ENCODE results near the gene OR13A1. TPM values are rescaled to one million over a fixed set of nuclear protein-coding genes. Genes with fewer than 3 reads are reported as not detected.
"Not testable (repeated sequence)": the region's sequence is repeated elsewhere in the genome, so short reads cannot be mapped to it uniquely, and the experiment has no call there.

The OR13A1 gene
- total RNA-seq, 1 experiment from 2014 or later, result not detected

DNA sequence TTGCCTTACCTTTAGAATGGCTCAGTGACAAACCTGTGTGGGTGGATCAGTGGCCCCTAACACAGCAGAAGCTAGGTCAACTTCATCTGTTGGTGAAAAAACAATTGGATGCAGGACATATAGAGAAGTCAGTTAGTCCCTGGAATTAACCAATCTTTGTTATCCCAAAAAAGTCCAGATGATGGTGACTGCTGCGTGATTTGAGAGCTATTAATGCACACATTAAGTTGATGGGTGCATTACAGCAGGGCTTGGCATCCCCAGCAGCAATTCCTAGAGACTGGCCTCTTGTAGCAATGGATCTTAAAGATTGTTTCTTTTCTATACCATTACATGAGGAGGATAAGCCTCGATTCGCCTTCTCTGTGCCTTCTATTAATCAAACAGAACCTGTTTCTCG is 33.3 kb downstream of the OR13A1 start:
- no peaks in the 10 kb centered on the region for H3K4me1 ChIP-seq (ENCODE audit: insufficient read depth, low read length, poor library complexity, severe bottlenecking)
- intact Hi-C loops (cut with micrococcal nuclease; ENCODE audit: unreplicated experiment), result no loop called here
- H3K36me3 ChIP-seq (ENCODE audit: insufficient read depth, low read length, poor library complexity, severe bottlenecking), result no peaks in the 10 kb centered on the region
- H3K4me3 ChIP-seq (ENCODE audit: low read depth, low read length, poor library complexity, severe bottlenecking), result no peak overlapping the region
- DNase-seq (ENCODE audit: low spot score), result no peak
- no peak overlapping the region for H3K27ac ChIP-seq (ENCODE audit: low read depth, low read length, poor library complexity, severe bottlenecking)
- CTCF ChIA-PET, result no interaction called here
- no peaks in the 10 kb centered on the region for H3K27me3 ChIP-seq (replicated peaks; ENCODE audit: insufficient read depth, low read depth, low read length, poor library complexity)
- POLR2A ChIA-PET (ENCODE audit: low non-redundant PET), result no interaction called here
- TF ChIP-seq EZH2 (IDR thresholded peaks at IDR 0.05; ENCODE audit: borderline replicate concordance, low read depth, low read length, poor library complexity, severe bottlenecking), result no peak
- no TSS peak for BruUV-seq (replicated peaks)
- no peaks in the 10 kb centered on the region for H3K9me3 ChIP-seq (ENCODE audit: low read depth, low read length, poor library complexity, severe bottlenecking)

GRCh38 chr10:45280113-45280760 is 35.2 kb downstream of the OR13A1 start:
- no peak overlapping the region for H3K4me3 ChIP-seq (ENCODE audit: low read depth, low read length, poor library complexity, severe bottlenecking)
- no peaks in the 10 kb centered on the region for H3K36me3 ChIP-seq (ENCODE audit: insufficient read depth, low read length, poor library complexity, severe bottlenecking)
- POLR2A ChIA-PET (ENCODE audit: low non-redundant PET), result no interaction called here
- CTCF ChIA-PET, result no interaction called here
- TF ChIP-seq CTCF (conservative IDR thresholded peaks at IDR 0.05; ENCODE audit: low read depth, low read length) (no peak), EZH2 (IDR thresholded peaks at IDR 0.05; ENCODE audit: borderline replicate concordance, low read depth, low read length, poor library complexity, severe bottlenecking) (no peak)
- H3K27ac ChIP-seq (ENCODE audit: low read depth, low read length, poor library complexity, severe bottlenecking), result no peak overlapping the region
- H3K4me1 ChIP-seq (ENCODE audit: insufficient read depth, low read length, poor library complexity, severe bottlenecking), result no peaks in the 10 kb centered on the region
- H3K27me3 ChIP-seq (replicated peaks; ENCODE audit: insufficient read depth, low read depth, low read length, poor library complexity), result no peaks in the 10 kb centered on the region
- no TSS peak for BruUV-seq (replicated peaks)
- no peaks in the 10 kb centered on the region for H3K9me3 ChIP-seq (ENCODE audit: low read depth, low read length, poor library complexity, severe bottlenecking)
- intact Hi-C loops (cut with micrococcal nuclease; ENCODE audit: unreplicated experiment), result no loop called here
- no peak for DNase-seq (ENCODE audit: low spot score)

- Histone ChIP-seq H3K36me3 (ENCODE audit: insufficient read depth, low read length, poor library complexity, severe bottlenecking) (no peaks in the 10 kb centered on the region), H3K27me3 (replicated peaks; ENCODE audit: insufficient read depth, low read depth, low read length, poor library complexity) (no peaks in the 10 kb centered on the region), H3K4me1 (ENCODE audit: insufficient read depth, low read length, poor library complexity, severe bottlenecking) (no peaks in the 10 kb centered on the region), H3K9me3 (ENCODE audit: low read depth, low read length, poor library complexity, severe bottlenecking) (no peaks in the 10 kb centered on the region), H3K4me3 (ENCODE audit: low read depth, low read length, poor library complexity, severe bottlenecking) (no peak overlapping the region), H3K27ac (ENCODE audit: low read depth, low read length, poor library complexity, severe bottlenecking) (no peak overlapping the region)
- ChIA-PET POLR2A (ENCODE audit: low non-redundant PET) (no interaction called here), CTCF (no interaction called here)
- intact Hi-C loops (cut with micrococcal nuclease; ENCODE audit: unreplicated experiment), result no loop called here
- DNase-seq (ENCODE audit: low spot score), result no peak
- TF ChIP-seq EZH2 (IDR thresholded peaks at IDR 0.05; ENCODE audit: borderline replicate concordance, low read depth, low read length, poor library complexity, severe bottlenecking) (no peak), CTCF (conservative IDR thresholded peaks at IDR 0.05; ENCODE audit: low read depth, low read length) (no peak)
- BruUV-seq (replicated peaks), result no TSS peak
Observed at GRCh38 chr10:45279682-45280081, 35.7 kb downstream of the OR13A1 start.

GRCh38 chr10:45278860-45279498 is 36.4 kb downstream of the OR13A1 start:
- Histone ChIP-seq H3K4me3 (ENCODE audit: low read depth, low read length, poor library complexity, severe bottlenecking) (no peak overlapping the region), H3K36me3 (ENCODE audit: insufficient read depth, low read length, poor library complexity, severe bottlenecking) (no peaks in the 10 kb centered on the region), H3K27ac (ENCODE audit: low read depth, low read length, poor library complexity, severe bottlenecking) (no peak overlapping the region), H3K9me3 (ENCODE audit: low read depth, low read length, poor library complexity, severe bottlenecking) (no peaks in the 10 kb centered on the region), H3K27me3 (replicated peaks; ENCODE audit: insufficient read depth, low read depth, low read length, poor library complexity) (no peaks in the 10 kb centered on the region), H3K4me1 (ENCODE audit: insufficient read depth, low read length, poor library complexity, severe bottlenecking) (no peaks in the 10 kb centered on the region)
- no peak for DNase-seq (ENCODE audit: low spot score)
- ChIA-PET POLR2A (ENCODE audit: low non-redundant PET) (no interaction called here), CTCF (no interaction called here)
- TF ChIP-seq EZH2 (IDR thresholded peaks at IDR 0.05; ENCODE audit: borderline replicate concordance, low read depth, low read length, poor library complexity, severe bottlenecking) (no peak), CTCF (conservative IDR thresholded peaks at IDR 0.05; ENCODE audit: low read depth, low read length) (no peak)
- intact Hi-C loops (cut with micrococcal nuclease; ENCODE audit: unreplicated experiment), result no loop called here
- BruUV-seq (replicated peaks), result no TSS peak

GRCh38 chr10:45276146-45276545 is 39.3 kb downstream of the OR13A1 start:
- POLR2A ChIA-PET (ENCODE audit: low non-redundant PET); CTCF ChIA-PET; DNase-seq (ENCODE audit: low spot score); BruUV-seq (replicated peaks); H3K4me1 ChIP-seq (ENCODE audit: insufficient read depth, low read length, poor library complexity, severe bottlenecking); intact Hi-C loops (cut with micrococcal nuclease; ENCODE audit: unreplicated experiment); H3K4me3 ChIP-seq (ENCODE audit: low read depth, low read length, poor library complexity, severe bottlenecking); H3K9me3 ChIP-seq (ENCODE audit: low read depth, low read length, poor library complexity, severe bottlenecking); H3K27ac ChIP-seq (ENCODE audit: low read depth, low read length, poor library complexity, severe bottlenecking); H3K36me3 ChIP-seq (ENCODE audit: insufficient read depth, low read length, poor library complexity, severe bottlenecking); H3K27me3 ChIP-seq (replicated peaks; ENCODE audit: insufficient read depth, low read depth, low read length, poor library complexity): not testable (repeated sequence)
